Measurements from ENCODE around the gene SULT1C2. TPM values are rescaled to one million over a fixed set of nuclear protein-coding genes. Genes with fewer than 3 reads are reported as not detected.

SULT1C2 gene
- total RNA-seq, result not detected in 2 replicates

DNA sequence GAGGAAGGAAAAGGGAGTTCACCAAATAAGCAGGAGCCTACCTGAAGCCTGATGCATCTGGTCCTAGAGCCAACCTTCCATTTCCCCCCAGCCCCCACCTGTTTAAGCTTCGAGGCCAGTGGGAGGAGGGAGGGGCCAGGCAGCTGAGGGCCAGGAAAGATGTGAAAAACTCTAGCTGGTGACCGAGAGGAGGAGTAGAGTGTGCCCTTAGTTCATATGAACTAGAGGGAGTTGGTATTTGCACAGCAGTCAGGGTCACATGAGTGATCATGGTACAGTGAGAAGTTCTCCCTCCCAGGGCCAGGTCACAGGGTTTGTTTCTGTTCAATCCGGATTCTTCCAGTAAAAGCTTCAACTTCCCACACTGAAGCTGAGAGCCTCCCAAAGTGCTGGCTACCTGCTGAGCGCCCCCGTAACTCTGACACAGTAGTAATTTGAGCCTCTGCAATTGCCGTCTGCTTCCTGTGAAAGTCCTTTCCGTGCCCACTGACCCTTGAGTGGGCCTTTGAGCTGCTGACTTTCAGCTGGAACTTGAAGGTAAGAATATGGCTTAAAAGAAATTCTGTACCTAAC lies at the start of gene SULT1C2:
Gene SULT1C2 (plus strand): TSS at position 362 of the 573 bp plus-strand sequence. CDS start 4,773 bp downstream, outside the sequence.
- no peak within 1 kb of the TSS for H3K4me3 Mint-ChIP-seq
- H3K4me1 Mint-ChIP-seq (ENCODE audit: low read depth), result no peaks in the 10 kb centered on the region
- peaks cover 4% of the 10 kb centered on the region for H3K27me3 Mint-ChIP-seq (ENCODE audit: insufficient read depth)

GRCh38 chr2:108239786-108240185 lies 48.9 kb upstream of the SULT1C2 start, which contains the start of gene SULT1C3:
TSS of gene SULT1C3 (plus strand) at chr2:108239968. CDS start at chr2:108247195, 7,227 bp downstream.
- intact Hi-C loops (cut with micrococcal nuclease), result no loop called here
- peaks cover 2% of the 10 kb centered on the region for H3K27me3 Mint-ChIP-seq (ENCODE audit: insufficient read depth)
- H3K4me3 Mint-ChIP-seq, result no peak within 1 kb of the TSS
- no peak within 1 kb of the TSS for H3K27ac Mint-ChIP-seq
- no peaks in the 10 kb centered on the region for H3K4me1 Mint-ChIP-seq (ENCODE audit: low read depth)
- DNase-seq (ENCODE audit: low spot score), result no peak
- no peaks in the 10 kb centered on the region for H3K36me3 Mint-ChIP-seq (ENCODE audit: low read depth)
- H3K9me3 Mint-ChIP-seq, result peaks cover 6% of the 10 kb centered on the region

More for the DNA sequence above, at the start of gene SULT1C2:
- no peak for DNase-seq (ENCODE audit: low spot score)
- intact Hi-C loops (cut with micrococcal nuclease), result no loop called here
- no peaks in the 10 kb centered on the region for H3K36me3 Mint-ChIP-seq (ENCODE audit: low read depth)
- no peak within 1 kb of the TSS for H3K27ac Mint-ChIP-seq
- peaks cover 4% of the 10 kb centered on the region for H3K9me3 Mint-ChIP-seq

- intact Hi-C loops (cut with micrococcal nuclease), result no loop called here
- H3K4me1 Mint-ChIP-seq (ENCODE audit: low read depth), result no peaks in the 10 kb centered on the region
- H3K27ac Mint-ChIP-seq, result no peak overlapping the region
Observed at GRCh38 chr2:108240966-108241365, 47.7 kb upstream of the SULT1C2 start.

GRCh38 chr2:108243566-108243965 lies 45.1 kb upstream of the SULT1C2 start:
- Mint-ChIP-seq H3K4me1 (ENCODE audit: low read depth) (no peaks in the 10 kb centered on the region), H3K36me3 (ENCODE audit: low read depth) (no peaks in the 10 kb centered on the region), H3K27me3 (ENCODE audit: insufficient read depth) (no peaks in the 10 kb centered on the region), H3K4me3 (no peak overlapping the region), H3K9me3 (no peaks in the 10 kb centered on the region), H3K27ac (no peak overlapping the region)
- intact Hi-C loops (cut with micrococcal nuclease), result no loop called here
- no peak for DNase-seq (ENCODE audit: low spot score)

More at GRCh38 chr2:108240966-108241365, 47.7 kb upstream of the SULT1C2 start:
- H3K36me3 Mint-ChIP-seq (ENCODE audit: low read depth), result no peaks in the 10 kb centered on the region
- H3K9me3 Mint-ChIP-seq, result peaks cover 4% of the 10 kb centered on the region
- H3K27me3 Mint-ChIP-seq (ENCODE audit: insufficient read depth), result no peaks in the 10 kb centered on the region
- DNase-seq (ENCODE audit: low spot score), result no peak
- H3K4me3 Mint-ChIP-seq, result no peak overlapping the region

DNA sequence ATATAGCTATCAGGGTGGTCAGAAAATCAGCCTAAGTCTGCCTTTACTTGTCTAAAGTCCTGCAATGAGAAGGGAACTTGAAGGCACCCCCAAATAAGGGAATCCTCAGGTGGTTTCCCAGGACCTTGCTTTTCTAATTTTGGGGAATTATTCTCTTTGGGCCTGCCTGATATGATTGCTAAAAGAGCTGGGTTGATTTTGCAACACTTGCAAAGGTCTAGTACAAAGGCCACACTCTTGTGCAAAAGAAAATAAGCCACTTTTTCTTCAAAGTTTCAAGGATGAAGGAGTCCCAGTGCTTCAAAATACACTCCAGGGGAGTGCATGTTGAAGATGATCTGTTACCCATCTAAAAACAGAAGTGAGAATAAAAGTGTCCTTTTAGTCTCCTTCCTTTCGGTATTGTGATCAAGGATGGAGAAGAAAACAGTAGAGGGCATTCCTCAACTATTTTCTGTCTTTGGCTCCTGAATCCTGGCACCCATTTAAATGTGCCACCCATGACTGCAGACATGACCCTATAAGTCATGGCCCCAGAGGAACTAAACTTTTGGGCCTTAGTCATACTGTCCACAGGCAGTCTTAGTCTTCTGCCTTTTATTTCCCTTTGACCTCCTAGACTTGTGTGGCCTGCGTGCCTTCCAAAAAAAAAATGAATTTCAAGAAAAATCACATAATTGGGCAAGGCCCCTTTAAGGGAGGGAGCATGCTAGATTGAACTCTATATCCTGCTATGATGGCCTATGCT lies 43.9 kb upstream of the SULT1C2 start:
- H3K36me3 Mint-ChIP-seq (ENCODE audit: low read depth), result no peaks in the 10 kb centered on the region
- DNase-seq (ENCODE audit: low spot score), result no peak
- H3K4me3 Mint-ChIP-seq, result no peak overlapping the region
- intact Hi-C loops (cut with micrococcal nuclease), result no loop called here
- H3K27ac Mint-ChIP-seq, result no peak overlapping the region
- H3K9me3 Mint-ChIP-seq, result no peaks in the 10 kb centered on the region
- H3K4me1 Mint-ChIP-seq (ENCODE audit: low read depth), result no peaks in the 10 kb centered on the region
- H3K27me3 Mint-ChIP-seq (ENCODE audit: insufficient read depth), result no peaks in the 10 kb centered on the region

DNA sequence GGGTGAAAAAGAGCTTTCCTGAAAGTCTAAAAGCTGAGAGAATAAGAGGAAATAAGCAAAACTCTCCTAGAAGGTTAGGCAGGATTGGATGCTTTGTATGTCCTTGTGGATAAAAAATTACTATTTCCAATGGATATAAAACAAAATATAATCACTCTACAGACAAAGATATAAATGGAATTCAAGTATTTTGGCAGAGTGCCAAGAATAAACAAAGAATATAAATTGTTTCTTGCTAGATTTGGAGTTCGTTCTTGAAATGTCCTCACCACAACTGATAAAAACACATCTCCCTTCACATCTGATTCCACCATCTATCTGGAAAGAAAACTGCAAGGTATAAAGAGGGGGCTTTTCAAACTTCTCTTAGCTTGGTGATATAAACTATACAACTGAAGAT lies 35.6 kb upstream of the SULT1C2 start:
- Mint-ChIP-seq H3K27ac (no peak overlapping the region), H3K4me1 (ENCODE audit: low read depth) (no peaks in the 10 kb centered on the region), H3K27me3 (ENCODE audit: insufficient read depth) (no peaks in the 10 kb centered on the region), H3K4me3 (no peak overlapping the region), H3K36me3 (ENCODE audit: low read depth) (no peaks in the 10 kb centered on the region), H3K9me3 (no peaks in the 10 kb centered on the region)
- DNase-seq (ENCODE audit: low spot score), result no peak
- intact Hi-C loops (cut with micrococcal nuclease), result no loop called here

DNA sequence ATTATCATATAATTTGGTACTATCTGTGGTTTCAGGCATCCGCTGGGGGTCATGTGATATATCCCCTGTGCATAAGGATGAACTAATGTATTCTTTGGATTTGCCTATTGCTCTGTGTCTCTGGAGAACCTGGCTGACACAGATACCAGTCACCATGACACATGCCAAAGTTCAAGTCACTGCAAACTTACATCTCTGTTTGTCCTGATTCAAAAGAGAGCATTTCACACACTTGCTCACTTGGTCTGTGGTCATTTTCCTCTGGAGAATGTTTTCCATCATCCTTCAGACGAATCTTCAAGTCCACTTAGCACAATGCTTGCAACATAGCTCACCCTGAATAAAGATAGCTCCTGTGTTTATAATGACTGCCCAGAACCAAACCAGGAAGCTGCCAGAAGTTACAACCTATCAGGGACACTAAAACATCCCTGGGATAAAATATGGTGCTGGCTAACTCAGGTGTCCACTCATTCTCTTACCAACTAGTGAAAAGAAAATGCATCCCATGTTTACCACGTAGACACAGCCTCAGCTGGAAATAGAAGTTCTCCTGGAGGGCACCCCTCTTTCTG lies 30.9 kb upstream of the SULT1C2 start:
- no peak overlapping the region for H3K4me3 Mint-ChIP-seq
- no peaks in the 10 kb centered on the region for H3K9me3 Mint-ChIP-seq
- no peak overlapping the region for H3K27ac Mint-ChIP-seq
- H3K27me3 Mint-ChIP-seq (ENCODE audit: insufficient read depth), result no peaks in the 10 kb centered on the region
- DNase-seq (ENCODE audit: low spot score), result no peak
- intact Hi-C loops (cut with micrococcal nuclease), result no loop called here
- no peaks in the 10 kb centered on the region for H3K4me1 Mint-ChIP-seq (ENCODE audit: low read depth)
- H3K36me3 Mint-ChIP-seq (ENCODE audit: low read depth), result no peaks in the 10 kb centered on the region

- Mint-ChIP-seq H3K27me3 (ENCODE audit: insufficient read depth) (peaks cover 8% of the 10 kb centered on the region), H3K36me3 (ENCODE audit: low read depth) (no peaks in the 10 kb centered on the region), H3K9me3 (no peaks in the 10 kb centered on the region), H3K4me1 (ENCODE audit: low read depth) (no peaks in the 10 kb centered on the region), H3K27ac (no peak overlapping the region), H3K4me3 (no peak overlapping the region)
- intact Hi-C loops (cut with micrococcal nuclease), result no loop called here
- DNase-seq (ENCODE audit: low spot score), result no peak
Observed at GRCh38 chr2:108260773-108261172, 27.9 kb upstream of the SULT1C2 start.

GRCh38 chr2:108262036-108262435 lies 26.7 kb upstream of the SULT1C2 start:
- Mint-ChIP-seq H3K27ac (no peak overlapping the region), H3K9me3 (no peaks in the 10 kb centered on the region), H3K4me3 (no peak overlapping the region), H3K36me3 (ENCODE audit: low read depth) (no peaks in the 10 kb centered on the region), H3K27me3 (ENCODE audit: insufficient read depth) (peaks cover 8% of the 10 kb centered on the region), H3K4me1 (ENCODE audit: low read depth) (no peaks in the 10 kb centered on the region)
- DNase-seq (ENCODE audit: low spot score), result no peak
- intact Hi-C loops (cut with micrococcal nuclease), result no loop called here

DNA sequence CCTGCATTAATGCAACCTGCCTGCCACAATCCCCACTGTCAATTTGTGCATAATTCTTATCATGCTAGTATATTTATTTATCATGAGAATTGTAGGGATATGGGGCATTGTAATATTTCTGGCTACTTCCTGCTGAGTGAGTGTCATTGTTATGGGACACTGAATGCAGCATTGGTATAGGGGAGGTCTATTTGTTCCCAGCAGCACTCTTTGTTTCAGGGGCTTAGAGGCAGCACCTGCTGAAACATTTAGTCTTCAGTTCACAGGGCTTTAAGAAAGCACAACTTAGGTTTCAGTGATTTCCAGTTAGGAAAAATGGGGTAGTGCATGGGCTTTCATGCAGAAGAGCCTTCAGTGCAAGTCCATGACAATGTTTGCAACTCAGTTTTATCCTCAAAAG lies 25.3 kb upstream of the SULT1C2 start:
- intact Hi-C loops (cut with micrococcal nuclease), result no loop called here
- no peak overlapping the region for H3K27ac Mint-ChIP-seq

GRCh38 chr2:108266218-108266617 lies 22.5 kb upstream of the SULT1C2 start:
- no peak overlapping the region for H3K4me3 Mint-ChIP-seq
- DNase-seq (ENCODE audit: low spot score), result no peak
- intact Hi-C loops (cut with micrococcal nuclease), result no loop called here

More for the DNA sequence above, 25.3 kb upstream of the SULT1C2 start:
- H3K27me3 Mint-ChIP-seq (ENCODE audit: insufficient read depth), result peaks cover 8% of the 10 kb centered on the region
- H3K4me3 Mint-ChIP-seq, result no peak overlapping the region
- no peaks in the 10 kb centered on the region for H3K4me1 Mint-ChIP-seq (ENCODE audit: low read depth)
- no peak for DNase-seq (ENCODE audit: low spot score)
- H3K36me3 Mint-ChIP-seq (ENCODE audit: low read depth), result no peaks in the 10 kb centered on the region
- H3K9me3 Mint-ChIP-seq, result no peaks in the 10 kb centered on the region

DNA sequence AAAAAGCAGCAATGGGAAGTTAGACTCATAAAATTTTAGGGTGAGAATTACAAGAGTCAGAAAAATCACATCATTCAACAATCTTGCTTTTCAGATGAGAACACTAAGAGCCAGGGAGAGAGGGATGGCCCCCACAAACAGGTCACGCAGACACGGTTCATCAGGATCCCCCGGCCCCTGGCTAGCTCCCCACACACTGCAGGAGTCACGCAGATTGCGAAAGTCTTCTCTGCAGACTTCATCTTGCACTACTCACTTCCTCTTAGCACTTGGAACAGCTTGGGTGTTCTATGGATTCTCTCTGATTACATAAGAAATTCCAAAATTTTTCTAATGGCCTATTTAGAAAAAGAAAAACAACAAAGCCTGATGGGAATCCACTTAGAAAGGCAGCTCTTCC lies 21.6 kb upstream of the SULT1C2 start:
- H3K27ac Mint-ChIP-seq, result no peak overlapping the region
- H3K27me3 Mint-ChIP-seq (ENCODE audit: insufficient read depth), result peaks cover 8% of the 10 kb centered on the region
- no peak for DNase-seq (ENCODE audit: low spot score)
- H3K4me3 Mint-ChIP-seq, result no peak overlapping the region
- no peaks in the 10 kb centered on the region for H3K4me1 Mint-ChIP-seq (ENCODE audit: low read depth)
- intact Hi-C loops (cut with micrococcal nuclease), result no loop called here
- H3K36me3 Mint-ChIP-seq (ENCODE audit: low read depth), result no peaks in the 10 kb centered on the region
- no peaks in the 10 kb centered on the region for H3K9me3 Mint-ChIP-seq

More at GRCh38 chr2:108266218-108266617, 22.5 kb upstream of the SULT1C2 start:
- Mint-ChIP-seq H3K4me1 (ENCODE audit: low read depth) (no peaks in the 10 kb centered on the region), H3K27me3 (ENCODE audit: insufficient read depth) (peaks cover 8% of the 10 kb centered on the region), H3K27ac (no peak overlapping the region), H3K36me3 (ENCODE audit: low read depth) (no peaks in the 10 kb centered on the region), H3K9me3 (no peaks in the 10 kb centered on the region)

DNA sequence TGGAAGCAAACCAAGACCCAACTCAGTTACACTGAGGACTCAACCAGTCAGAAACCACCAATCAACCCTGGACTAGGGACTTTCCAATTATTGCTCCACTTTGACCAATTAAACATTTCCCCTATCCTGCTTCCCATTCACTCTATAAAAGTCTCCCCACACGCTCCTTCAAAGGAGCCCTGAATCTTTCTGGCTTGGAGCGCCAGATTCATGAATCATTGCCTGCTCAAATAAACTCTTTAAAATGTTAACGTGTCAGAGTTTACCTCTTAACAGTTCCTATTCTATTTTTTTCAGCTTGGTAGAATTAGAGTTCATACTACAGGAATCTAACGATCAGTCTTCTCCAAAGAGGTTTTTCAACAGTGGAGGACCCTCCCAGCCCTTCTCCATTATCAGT lies 20.7 kb upstream of the SULT1C2 start:
- intact Hi-C loops (cut with micrococcal nuclease), result no loop called here
- no peak for DNase-seq (ENCODE audit: low spot score)
- Mint-ChIP-seq H3K27me3 (ENCODE audit: insufficient read depth) (peaks cover 8% of the 10 kb centered on the region), H3K27ac (no peak overlapping the region), H3K9me3 (no peaks in the 10 kb centered on the region), H3K4me1 (ENCODE audit: low read depth) (no peaks in the 10 kb centered on the region), H3K4me3 (no peak overlapping the region), H3K36me3 (ENCODE audit: low read depth) (no peaks in the 10 kb centered on the region)

Measured in activated T-helper 1 cell treated with anti-CD3 and anti-CD28 coated beads, Interleukin-12 subunit alpha, Interleukin-12 subunit beta, Interleukin-2, Interleukin-4 antibody, amounts not matched to agents 30 ng/mL and 10 ng/mL and 1 ng/mL, durations not matched to agents 14 hours and 24 hours and 36 hours (primary cell).